GM21723 (cell line): ENCODE results near the gene YWHAE.
"Not testable (repeated sequence)": the region's sequence is repeated elsewhere in the genome, so short reads cannot be mapped to it uniquely, and the experiment has no call there.

ENCODE experiments used
- ATAC-seq: cut with Tn5 transposase; IDR thresholded peaks from one replicate; pipeline ENCODE4 v1.9.1; 2021; ENCODE audit warnings: mild to moderate bottlenecking, moderate library complexity; ENCODE audit not compliant: unreplicated experiment

YWHAE gene

DNA sequence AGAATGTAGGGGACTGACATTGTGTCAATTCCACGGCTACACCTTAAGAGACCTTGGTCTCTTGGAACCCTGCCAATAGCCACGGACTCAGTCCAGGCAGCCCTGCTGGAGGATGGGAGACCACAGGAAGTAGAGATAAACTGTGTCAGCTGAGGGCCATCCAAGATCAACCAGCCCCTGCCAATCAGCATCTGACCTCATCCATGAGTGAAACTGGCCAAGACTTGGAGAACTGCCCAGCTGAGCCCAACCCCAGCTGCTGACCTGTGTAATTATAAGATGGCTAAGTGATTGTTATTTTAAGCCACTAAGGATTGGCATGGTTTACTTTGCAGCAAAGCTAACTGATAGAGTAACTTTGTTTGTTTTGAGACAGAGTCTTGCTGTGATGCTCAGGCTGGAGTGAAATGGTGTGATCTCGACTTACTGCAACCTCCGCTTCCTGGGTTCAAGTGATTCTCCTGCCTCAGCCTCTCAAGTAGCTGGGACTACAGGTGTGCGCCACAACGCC, 13.3 kb upstream of the YWHAE start:
- ATAC-seq: no peak

- no peak for ATAC-seq
Measured at GRCh38 chr17:1412185-1413110, 12.4 kb upstream of the YWHAE start.

- ATAC-seq: no peak
Measured at GRCh38 chr17:1402262-1402586, 2.2 kb upstream of the YWHAE start.

- peak; percentile 17 for ATAC-seq
Measured at GRCh38 chr17:1398931-1399678, 917 bp downstream of the YWHAE start.

GRCh38 chr17:1398028-1398427, 2.0 kb downstream of the YWHAE start:
- ATAC-seq: no peak

DNA sequence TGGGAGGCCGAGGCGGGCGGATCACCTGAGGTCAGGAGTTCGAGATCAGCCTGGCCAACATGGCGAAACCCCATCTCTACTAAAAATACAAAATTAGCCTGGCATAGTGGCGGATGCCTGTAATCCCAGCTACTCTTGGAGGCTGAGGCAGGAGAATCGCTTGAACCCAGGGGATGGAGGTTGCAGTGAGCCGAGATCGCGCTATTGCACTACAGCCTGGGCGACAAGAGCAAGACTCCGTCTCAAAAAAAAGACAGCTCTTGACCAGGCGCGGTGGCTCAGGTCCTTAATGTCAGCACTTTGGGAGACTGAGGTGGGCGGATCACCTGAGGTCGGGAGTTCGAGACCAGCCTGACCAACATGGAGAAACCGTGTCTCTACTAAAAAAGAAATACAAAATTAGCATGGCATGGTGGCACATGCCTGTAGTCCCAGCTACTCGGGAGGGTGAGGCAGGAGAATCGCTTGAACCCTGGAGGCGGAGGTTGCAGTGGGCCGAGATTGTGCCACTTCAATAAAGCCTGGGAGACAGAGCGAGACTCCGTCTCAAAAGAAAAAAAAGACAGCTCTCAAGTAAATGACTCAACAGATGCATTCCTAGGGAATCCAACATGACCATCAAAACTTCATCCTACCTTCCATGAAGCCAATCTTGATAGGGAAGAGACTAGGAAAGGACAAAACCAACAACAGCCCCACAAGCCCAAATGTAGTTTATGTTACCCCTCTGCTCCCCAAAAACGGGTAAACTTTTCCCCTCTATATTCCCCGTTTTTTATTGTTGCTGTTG, 4.0 kb downstream of the YWHAE start:
- not testable (repeated sequence) for ATAC-seq

GRCh38 chr17:1391577-1391976, 8.4 kb downstream of the YWHAE start:
- no peak for ATAC-seq

DNA sequence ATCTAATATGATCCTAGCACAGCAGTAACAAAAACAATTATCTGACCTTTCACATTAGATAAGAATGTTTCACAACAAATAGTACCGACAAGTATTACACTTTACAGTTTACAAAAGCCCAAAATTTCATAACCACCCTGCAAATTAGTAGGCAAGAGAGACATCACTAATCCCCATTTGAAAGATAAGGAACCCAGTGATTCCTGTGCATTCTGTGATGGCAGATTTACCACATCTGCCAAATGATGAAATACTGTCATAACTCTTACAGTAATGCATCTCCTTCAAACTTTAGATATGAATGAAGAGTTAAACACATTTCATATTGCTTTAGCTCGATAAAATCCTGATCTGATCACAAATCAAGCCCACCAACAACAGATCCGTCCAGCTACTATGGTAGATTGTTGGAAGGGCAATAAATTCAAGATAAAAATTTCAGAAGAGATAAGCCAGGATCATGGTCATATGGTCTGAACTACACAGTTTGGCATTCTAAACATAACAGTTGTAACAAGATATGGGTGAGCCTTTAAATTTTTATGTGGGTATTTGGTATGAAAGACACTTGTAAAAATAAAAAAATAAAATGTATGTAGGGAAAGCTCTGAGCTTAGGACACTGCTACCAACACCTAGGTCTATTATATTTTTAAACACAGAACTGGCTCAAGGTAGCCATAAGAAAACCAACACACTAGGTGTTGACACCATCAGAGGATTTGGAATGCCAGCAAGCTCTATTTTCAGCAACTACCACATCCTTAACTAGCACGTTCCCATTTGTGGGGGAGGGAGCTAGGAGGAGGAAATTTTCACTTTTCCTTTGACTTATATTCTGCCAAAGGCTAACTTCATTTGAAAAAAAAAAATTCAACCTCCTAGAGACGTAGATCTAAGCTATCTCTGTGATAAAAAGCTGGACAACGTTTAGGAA, 9.3 kb downstream of the YWHAE start:
- no peak for ATAC-seq

GRCh38 chr17:1387490-1388227, 12.4 kb downstream of the YWHAE start:
- ATAC-seq: not testable (repeated sequence)

DNA sequence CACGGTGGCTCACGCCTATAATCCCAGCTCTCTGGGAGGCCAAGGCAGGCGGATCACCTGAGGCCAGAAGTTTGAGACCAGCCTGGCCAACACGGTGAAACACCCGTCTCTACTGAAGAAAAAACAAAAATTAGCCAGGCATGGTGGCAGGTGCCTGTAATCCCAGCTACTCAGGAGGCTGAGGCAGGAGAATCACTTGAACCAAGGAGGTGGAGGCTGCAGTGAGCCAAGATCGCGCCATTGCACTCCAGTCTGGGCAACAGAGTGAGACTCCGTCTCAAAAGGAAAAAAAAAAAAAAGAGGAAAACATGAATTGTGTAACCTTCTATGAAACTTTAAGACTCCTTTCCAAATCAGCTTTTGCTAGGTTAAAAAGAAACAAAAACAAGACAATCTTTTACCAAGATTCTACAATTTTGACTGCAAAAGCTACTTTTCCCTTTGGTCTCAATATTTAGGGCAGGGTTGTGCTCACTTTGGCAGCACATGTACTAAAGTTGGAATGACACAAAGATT, 13.3 kb downstream of the YWHAE start:
- ATAC-seq: not testable (repeated sequence)

DNA sequence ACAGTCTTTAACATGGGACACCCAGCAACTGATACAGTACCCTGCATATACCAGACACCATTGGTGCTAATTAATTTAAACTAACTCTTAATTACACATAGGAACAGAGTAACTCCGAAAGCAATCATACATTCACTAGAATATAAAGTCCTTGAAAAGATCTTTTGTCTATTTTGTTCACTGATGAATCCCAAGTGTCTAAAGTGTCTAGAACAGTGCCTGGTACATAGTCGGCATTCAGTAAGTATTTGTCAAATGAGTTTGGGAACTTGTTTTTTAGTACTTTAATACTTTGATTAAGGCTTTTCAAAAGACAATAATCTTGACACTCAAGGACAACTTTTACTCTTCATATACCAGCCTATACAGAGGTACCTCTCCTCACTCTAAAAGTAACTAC, 13.8 kb downstream of the YWHAE start:
- ATAC-seq: no peak

DNA sequence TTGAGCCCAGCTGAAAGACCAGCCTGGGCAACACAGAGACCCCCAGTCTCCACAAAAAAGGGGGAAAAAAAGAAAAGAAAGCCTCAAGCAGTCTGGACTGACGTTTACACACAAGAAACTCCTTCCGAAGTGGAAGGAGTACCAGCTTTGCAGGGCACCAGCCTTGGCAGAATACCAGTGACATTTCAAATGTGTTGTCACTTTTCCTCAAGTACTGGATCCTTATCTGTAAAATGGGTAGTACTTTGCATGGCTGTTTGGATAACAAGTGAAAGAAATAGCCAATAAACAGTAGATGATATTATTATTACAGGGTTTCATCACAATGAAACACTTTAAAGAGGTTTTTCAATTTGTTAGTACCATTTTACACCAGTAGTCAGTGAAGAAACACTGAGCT, 14.2 kb downstream of the YWHAE start:
- ATAC-seq: no peak

DNA sequence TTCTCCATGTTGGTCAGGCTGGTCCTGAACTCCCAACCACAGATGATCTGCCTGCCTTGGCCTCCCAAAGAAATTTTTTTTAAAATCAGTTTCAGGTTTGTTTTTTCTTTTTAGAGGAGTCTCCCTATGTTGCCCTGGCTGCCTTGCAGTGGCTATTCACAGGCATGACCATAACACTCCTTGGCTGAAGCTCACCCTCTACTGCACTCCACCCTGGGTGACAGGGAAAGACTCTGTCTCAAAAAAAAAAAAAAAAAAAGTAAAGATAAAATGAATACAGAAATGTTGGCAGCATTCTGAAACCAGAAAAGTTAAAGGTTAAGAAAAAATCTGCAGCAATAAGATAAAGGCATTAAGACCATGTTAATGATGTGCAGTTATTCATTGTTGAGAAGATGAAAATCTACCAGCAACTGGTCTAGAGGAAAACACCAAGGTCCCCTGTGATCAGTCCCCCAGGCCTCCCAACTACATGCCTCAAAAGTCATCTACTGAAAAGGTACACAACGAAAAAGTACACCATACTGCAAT, 15.1 kb downstream of the YWHAE start:
- ATAC-seq: no peak

DNA sequence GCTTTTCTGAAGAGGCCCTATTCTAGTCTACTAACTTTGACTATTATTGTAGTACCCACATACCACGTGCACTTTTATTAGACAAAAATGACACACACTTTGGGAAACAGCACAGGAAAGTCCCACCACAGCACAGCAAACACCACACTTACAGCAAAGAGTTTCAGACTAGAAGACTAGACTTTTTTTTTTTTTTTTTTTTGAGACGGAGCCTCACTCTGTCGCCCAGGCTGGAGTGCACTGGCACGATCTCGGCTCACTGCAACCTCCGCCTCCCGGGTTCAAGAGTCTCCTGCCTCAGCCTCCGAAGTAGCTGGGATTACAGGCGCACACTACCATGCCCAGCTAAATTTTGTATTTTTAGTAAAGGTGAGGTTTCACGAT, 20.1 kb downstream of the YWHAE start:
- ATAC-seq: peak; percentile 56

DNA sequence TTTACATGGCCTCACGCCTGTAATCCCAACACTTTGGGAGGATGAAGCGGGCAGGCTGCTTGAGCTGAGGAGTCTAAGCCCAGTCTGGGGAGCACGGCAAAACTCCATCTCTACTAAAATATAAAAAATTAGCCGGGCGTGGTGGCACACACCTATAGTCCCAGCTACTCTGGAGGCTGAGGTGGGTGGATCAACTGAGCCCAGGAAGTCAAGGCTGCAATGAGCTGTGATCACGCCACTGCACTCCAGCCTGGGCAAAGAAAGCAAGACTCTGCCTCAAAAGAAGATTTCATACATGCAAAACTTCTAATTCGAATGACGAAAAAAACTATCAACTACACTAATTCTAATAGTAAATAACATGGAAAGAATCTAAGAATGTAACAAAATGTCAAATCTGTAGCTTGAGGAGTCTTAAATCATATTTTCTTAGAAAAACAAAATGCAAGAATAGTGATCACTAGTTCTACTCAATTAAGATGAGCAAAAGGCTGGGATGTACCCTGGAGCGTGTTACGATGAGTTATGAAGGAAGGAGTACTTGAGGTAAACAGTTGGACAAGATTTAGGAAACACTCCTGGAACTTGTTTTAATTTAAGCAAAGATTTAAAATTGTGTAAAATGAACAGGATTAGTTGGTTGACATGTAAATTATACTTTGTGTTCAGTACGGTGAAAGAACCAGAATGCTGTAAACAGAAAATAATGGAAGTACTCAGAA, 20.7 kb downstream of the YWHAE start:
- ATAC-seq: no peak

DNA sequence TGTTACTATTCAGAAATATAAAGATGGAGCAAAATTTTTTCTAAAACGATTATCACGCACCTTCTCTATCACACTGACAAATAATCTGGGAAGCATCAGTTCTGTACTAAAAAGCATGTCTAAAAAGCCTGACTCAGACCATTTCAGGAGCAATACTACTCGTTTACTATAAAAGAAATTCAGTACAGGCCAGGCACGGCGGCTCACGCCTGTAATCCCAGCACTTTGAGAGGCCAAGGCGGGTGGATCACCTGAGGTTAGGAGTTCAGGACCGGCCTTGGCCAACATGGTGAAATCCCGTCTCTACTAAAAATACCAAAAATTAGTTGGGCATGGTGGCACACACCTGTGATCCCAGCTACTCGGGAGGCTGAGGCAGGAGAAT, 21.6 kb downstream of the YWHAE start:
- ATAC-seq: not testable (repeated sequence)

DNA sequence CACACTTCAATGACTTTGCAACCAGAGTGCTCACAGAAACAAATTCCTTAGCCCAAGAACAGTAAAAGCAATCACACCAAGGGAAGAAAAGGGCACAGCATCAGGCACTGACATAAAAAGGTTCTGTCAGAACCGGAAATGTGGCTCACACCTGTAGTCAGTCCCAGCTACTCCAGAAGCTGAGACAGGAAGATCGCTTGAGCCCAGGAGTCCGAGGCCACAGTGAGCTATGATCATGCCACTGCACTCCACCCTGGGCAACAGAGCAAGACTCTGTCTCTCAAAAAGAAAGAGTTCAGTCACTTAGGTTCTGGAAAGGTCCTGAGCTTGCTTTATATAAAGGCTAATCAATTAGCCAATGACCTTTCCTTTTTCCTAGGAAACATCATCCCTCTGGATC, 22.7 kb downstream of the YWHAE start:
- no peak for ATAC-seq

- ATAC-seq: no peak
Measured at GRCh38 chr17:1376061-1376460, 24.0 kb downstream of the YWHAE start.
